ENCODE results near the gene CHST4. TPM values are rescaled to one million over a fixed set of nuclear protein-coding genes. Genes with fewer than 3 reads are reported as not detected.

The CHST4 gene
- total and polyA plus RNA-seq, 2 donors (not counting 3 experiments of a cell fraction or from before 2014, with no cell fraction given): not detected

DNA sequence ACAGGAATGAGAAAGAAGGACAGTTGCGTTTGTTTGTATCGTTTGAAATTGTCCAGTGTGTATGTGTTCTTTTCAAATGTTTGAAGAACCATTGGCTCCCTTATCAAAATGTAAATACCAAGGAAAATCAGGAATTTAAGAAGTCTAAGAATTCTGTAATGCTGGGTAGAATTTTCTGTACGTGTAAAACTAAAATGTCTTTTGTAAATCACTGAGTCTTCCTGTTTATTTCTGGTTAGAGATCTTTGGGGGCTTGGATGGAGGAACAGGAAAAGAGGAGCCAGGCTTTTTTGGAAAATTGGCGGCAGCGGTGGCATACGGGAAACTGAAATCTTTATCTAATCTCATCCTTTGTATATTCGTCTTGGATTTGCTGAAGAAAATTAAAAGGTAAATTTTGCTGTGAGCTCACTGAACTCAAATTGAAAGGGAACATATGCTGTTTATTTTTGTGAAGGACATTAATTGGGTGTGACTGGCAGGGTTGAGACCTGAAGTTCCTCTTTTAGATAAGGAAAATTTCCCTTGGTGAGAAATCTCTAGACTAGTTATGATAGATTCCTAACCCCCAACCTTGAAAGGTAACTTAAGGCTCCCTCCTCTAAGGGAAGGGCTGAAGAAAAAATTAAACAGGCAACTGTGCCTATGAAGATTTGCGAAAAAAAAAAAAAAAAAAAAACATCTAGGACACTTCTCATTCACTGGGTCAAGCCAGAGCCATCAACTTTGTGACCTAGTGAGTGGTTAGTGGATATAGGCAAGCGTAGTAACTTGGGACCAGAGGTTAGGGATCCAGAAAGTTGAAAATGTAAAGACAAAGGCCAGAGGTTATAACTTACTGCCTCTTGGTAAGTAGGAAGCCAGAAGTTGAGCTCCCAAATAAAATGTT, 39.8 kb downstream of the CHST4 start:
- Histone ChIP-seq H3K27ac (ENCODE audit: insufficient read depth, low read depth, low read length) (no peak overlapping the region), H3K9me3 (replicated peaks; ENCODE audit: control insufficient read depth, insufficient read depth, low read length) (no peaks in the 10 kb centered on the region), H4K20me1 (replicated peaks; ENCODE audit: control insufficient read depth, extremely low read depth, insufficient read depth, low read length) (no peaks in the 10 kb centered on the region), H3K4me1 (ENCODE audit: control insufficient read depth, extremely low read depth, insufficient read depth, low read length) (peaks cover 2% of the 10 kb centered on the region), H2AFZ (ENCODE audit: low read depth, low read length) (peak overlapping the region; percentile 100), H3K36me3 (ENCODE audit: control insufficient read depth in 2 of 2, extremely low read depth in 1 of 2, insufficient read depth in 2 of 2, low read length in 2 of 2) (no peaks in the 10 kb centered on the region), H3K27me3 (ENCODE audit: control insufficient read depth in 2 of 2, insufficient read depth in 2 of 2, low read length in 2 of 2) (peaks cover 3 to 10% of the 10 kb centered on the region in 2 experiments), H3K9ac (replicated peaks; ENCODE audit: extremely low read depth, insufficient read depth, low read length) (no peak overlapping the region), H3K4me3 (replicated peaks in 1 of 3; ENCODE audit: insufficient read depth in 1 of 3, low read depth in 1 of 3, low read length in 3 of 3) (no peak overlapping the region), H3K4me2 (ENCODE audit: insufficient read depth, low read length) (no peak overlapping the region), H3K79me2 (ENCODE audit: control insufficient read depth, insufficient read depth, low read length) (no peaks in the 10 kb centered on the region), H3K9me1 (replicated peaks; ENCODE audit: control insufficient read depth, extremely low read depth, insufficient read depth, low read length) (no peaks in the 10 kb centered on the region)
- ChIA-PET POLR2A (no interaction called here), CTCF (interaction anchor here (1.3 to 2.1 kb wide), 4 partner anchors 42 to 396 kb away, joined by 5 to 12 read pairs (median 6); no protein-coding TSS in a partner anchor)
- TF ChIP-seq GATA2 (IDR thresholded peaks at IDR 0.05; ENCODE audit: insufficient read depth, insufficient read length, low read depth, low read length) (no peak), JUN (IDR thresholded peaks at IDR 0.05; ENCODE audit: borderline replicate concordance, insufficient read depth, insufficient read length, low read depth) (no peak), MAX (IDR thresholded peaks at IDR 0.05; ENCODE audit: insufficient read depth, insufficient read length) (no peak), CTCF (IDR thresholded peaks at IDR 0.05; ENCODE audit: extremely low read depth in 1 of 2, insufficient read depth in 1 of 2, low read depth in 1 of 2, low read length in 2 of 2) (no peak), POLR2AphosphoS5 (IDR thresholded peaks at IDR 0.05; ENCODE audit: insufficient read depth, low read depth, low read length) (no peak), FOS (IDR thresholded peaks at IDR 0.05; ENCODE audit: borderline replicate concordance, insufficient read depth, low read length) (no peak), EZH2 (IDR thresholded peaks at IDR 0.05; ENCODE audit: borderline replicate concordance, low read depth, low read length, severe bottlenecking) (no peak), POLR2A (IDR thresholded peaks at IDR 0.05; ENCODE audit: low read depth, low read length) (no peak), MYC (IDR thresholded peaks at IDR 0.05; ENCODE audit: low read depth, low read length) (no peak)
- dilution Hi-C loops (cut with MboI; ENCODE audit: extremely low pct_ligation_motif_present, low sequenced_read_pairs): no loop called here
- no peak for FAIRE-seq
- no TSS peak for BruUV-seq (replicated peaks)
- intact Hi-C loops (cut with micrococcal nuclease): loop anchor here (2.0 kb wide), 1 partner anchor 45 kb away; no protein-coding TSS in a partner anchor
- DNase-seq (ENCODE audit: low read depth, low spot score): no peak
